ENCODE measurements around the gene SLC44A3. TPM values are rescaled to one million over a fixed set of nuclear protein-coding genes. Genes with fewer than 3 reads are reported as not detected.
"Not testable (repeated sequence)": the region's sequence is repeated elsewhere in the genome, so short reads cannot be mapped to it uniquely, and the experiment has no call there.

The SLC44A3 gene
- total RNA-seq, 1 donor from 2014 or later: not detected

DNA sequence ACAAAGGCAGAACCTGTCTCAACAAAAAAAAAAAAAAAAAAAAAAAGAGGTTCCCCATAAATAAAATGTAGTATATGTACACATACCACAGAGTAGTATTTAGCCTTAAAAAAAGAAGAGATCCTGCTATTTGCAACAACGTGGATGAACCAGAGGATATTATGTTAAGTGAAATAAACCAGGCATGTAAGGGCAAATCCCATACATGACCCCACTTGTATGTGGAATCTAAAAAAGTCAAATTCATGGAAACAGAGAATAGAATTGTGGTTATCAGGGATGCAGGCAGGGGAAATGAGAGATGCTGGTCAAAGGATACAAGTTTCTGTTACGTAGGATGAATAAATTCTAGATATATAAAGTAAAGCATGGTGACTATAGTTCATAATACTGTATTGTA, 16.7 kb downstream of the SLC44A3 start:
- intact Hi-C loops (cut with micrococcal nuclease): no loop called here
- peaks cover 11% of the 10 kb centered on the region for H3K27me3 Mint-ChIP-seq
- TF ChIP-seq, protein P1, sequence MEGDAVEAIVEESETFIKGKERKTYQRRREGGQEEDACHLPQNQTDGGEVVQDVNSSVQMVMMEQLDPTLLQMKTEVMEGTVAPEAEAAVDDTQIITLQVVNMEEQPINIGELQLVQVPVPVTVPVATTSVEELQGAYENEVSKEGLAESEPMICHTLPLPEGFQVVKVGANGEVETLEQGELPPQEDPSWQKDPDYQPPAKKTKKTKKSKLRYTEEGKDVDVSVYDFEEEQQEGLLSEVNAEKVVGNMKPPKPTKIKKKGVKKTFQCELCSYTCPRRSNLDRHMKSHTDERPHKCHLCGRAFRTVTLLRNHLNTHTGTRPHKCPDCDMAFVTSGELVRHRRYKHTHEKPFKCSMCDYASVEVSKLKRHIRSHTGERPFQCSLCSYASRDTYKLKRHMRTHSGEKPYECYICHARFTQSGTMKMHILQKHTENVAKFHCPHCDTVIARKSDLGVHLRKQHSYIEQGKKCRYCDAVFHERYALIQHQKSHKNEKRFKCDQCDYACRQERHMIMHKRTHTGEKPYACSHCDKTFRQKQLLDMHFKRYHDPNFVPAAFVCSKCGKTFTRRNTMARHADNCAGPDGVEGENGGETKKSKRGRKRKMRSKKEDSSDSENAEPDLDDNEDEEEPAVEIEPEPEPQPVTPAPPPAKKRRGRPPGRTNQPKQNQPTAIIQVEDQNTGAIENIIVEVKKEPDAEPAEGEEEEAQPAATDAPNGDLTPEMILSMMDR (IDR thresholded peaks at IDR 0.05): no peak
- H3K27ac Mint-ChIP-seq: no peak overlapping the region
- no peak for ATAC-seq (ENCODE audit: low read depth)
- POLR2A ChIA-PET: no interaction called here
- H3K4me1 Mint-ChIP-seq: no peaks in the 10 kb centered on the region
- H3K9me3 Mint-ChIP-seq: no peaks in the 10 kb centered on the region
- H3K36me3 Mint-ChIP-seq (ENCODE audit: low read depth): no peaks in the 10 kb centered on the region
- CTCF ChIA-PET: no interaction called here
- no peak for DNase-seq
- no peak overlapping the region for H3K4me3 Mint-ChIP-seq

DNA sequence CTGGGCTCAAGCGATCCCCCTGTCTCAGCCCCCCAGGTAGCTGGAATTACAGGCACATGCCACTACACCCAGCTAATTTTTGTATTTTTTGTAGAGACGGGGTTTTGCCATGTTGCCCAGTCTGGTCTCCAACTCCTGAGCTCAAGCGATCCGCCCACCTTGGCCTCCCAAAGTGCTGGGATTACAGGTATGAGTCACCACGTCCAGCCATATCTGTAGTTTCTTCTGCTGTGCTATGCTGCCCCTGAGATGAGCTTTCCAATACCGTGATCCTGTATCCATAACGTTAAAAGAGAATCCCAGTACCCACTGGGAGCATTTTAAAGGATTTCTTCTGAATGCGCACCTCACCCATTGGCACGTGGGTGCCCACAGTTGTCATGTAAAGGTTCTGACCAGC, 20.2 kb downstream of the SLC44A3 start:
- H3K36me3 Mint-ChIP-seq (ENCODE audit: low read depth); H3K4me3 Mint-ChIP-seq; POLR2A ChIA-PET; DNase-seq; H3K27ac Mint-ChIP-seq; H3K4me1 Mint-ChIP-seq; ATAC-seq (ENCODE audit: low read depth); CTCF ChIA-PET; intact Hi-C loops (cut with micrococcal nuclease); H3K9me3 Mint-ChIP-seq: not testable (repeated sequence)
- H3K27me3 Mint-ChIP-seq: peaks cover 22% of the 10 kb centered on the region

DNA sequence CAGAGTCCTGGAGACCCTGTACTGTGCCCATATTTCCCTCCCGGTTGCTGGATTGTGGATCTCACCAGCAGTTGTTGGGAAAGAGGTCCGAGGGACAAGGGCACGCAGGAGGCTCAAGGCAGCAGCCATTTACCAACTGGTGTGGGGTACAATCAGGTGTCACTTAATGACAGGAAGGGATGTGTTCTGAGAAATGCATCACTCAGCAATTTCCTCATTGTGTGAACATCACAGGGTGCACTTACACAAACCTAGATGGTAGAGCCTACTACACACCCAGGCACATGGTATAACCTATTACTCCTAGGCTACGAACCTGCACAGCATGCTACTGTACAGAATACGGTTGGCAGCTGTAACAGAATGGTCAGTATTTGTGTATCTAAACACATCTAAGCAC, 20.7 kb downstream of the SLC44A3 start:
- no peaks in the 10 kb centered on the region for H3K36me3 Mint-ChIP-seq (ENCODE audit: low read depth)
- peaks cover 18% of the 10 kb centered on the region for H3K27me3 Mint-ChIP-seq
- ATAC-seq (ENCODE audit: low read depth): no peak
- intact Hi-C loops (cut with micrococcal nuclease): no loop called here
- H3K9me3 Mint-ChIP-seq: no peaks in the 10 kb centered on the region
- no peak for DNase-seq
- no peak overlapping the region for H3K4me3 Mint-ChIP-seq
- H3K4me1 Mint-ChIP-seq: no peaks in the 10 kb centered on the region
- ChIA-PET POLR2A (no interaction called here), CTCF (no interaction called here)
- no peak overlapping the region for H3K27ac Mint-ChIP-seq
- TF ChIP-seq, protein P1 (IDR thresholded peaks at IDR 0.05): no peak

DNA sequence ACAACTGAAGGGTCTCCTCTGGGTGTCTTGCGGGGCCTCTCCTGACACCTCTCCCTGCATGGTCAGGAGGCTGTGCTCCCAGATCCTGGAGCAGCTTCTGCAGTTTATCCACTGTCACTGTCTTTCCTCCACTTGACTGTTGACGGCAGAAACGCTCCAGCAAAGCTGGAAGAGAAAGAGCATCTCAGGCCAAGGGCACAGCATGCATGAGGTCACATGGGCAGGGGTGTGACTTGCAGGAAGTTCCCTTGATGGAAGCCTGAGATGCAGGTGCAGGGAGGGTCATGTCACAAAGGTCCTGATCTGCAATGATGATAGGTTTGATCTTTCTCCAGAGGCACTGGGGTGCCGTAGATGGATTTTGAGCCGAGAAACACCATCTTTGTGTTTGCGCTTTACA, 23.3 kb downstream of the SLC44A3 start:
- intact Hi-C loops (cut with micrococcal nuclease): no loop called here
- POLR2A ChIA-PET: no interaction called here
- DNase-seq (no peak), ATAC-seq (ENCODE audit: low read depth) (no peak)
- Mint-ChIP-seq H3K4me3 (no peak overlapping the region), H3K27ac (no peak overlapping the region), H3K9me3 (no peaks in the 10 kb centered on the region), H3K36me3 (ENCODE audit: low read depth) (no peaks in the 10 kb centered on the region), H3K27me3 (peaks cover 17% of the 10 kb centered on the region), H3K4me1 (no peaks in the 10 kb centered on the region)
- CTCF ChIA-PET: no interaction called here
- TF ChIP-seq, protein P1 (IDR thresholded peaks at IDR 0.05): no peak

DNA sequence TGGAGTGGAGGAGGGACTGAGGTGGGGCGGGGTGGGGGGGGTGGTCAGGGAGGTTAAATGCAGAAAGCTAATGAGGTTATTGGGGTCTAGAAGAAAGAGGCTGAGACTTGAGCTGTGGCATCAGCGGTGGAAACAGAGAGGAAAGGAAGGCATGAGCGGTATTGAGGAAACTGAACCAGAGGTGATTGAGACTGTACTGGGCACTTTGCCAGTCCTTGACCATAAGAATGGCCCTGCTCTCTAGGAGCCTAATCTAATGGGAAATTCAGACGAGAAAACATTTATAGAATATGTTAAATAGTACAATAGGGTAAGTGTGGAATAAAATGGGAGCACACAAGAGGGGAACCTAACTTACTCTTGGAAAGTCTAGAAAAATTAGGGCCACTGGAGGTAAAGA, 23.7 kb downstream of the SLC44A3 start:
- H3K27ac Mint-ChIP-seq: no peak overlapping the region

DNA sequence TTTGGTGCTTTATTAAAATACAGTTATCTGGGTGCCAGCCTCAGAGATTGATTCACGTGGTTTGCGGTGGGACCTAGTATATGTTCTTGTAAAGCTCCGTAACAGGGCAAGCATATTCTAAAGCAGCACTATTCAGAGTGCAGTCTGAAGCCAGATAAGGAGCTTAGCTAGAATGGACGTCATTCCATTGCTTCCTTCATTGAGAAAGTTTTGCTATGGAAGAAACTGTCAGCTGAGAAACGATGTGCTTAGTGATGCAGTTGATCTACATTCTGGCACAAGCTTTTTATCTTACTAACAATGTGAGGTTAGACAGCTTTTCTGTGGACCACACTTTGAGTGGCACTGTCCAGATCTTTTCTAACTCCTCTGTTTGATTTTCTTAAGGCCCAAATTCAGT, 26.2 kb downstream of the SLC44A3 start:
- Mint-ChIP-seq H3K27ac (no peak overlapping the region), H3K4me1 (no peaks in the 10 kb centered on the region), H3K36me3 (ENCODE audit: low read depth) (no peaks in the 10 kb centered on the region), H3K9me3 (no peaks in the 10 kb centered on the region), H3K4me3 (no peak overlapping the region), H3K27me3 (peaks cover 15% of the 10 kb centered on the region)
- DNase-seq: no peak
- intact Hi-C loops (cut with micrococcal nuclease): no loop called here
- ATAC-seq (ENCODE audit: low read depth): no peak
- ChIA-PET CTCF (interaction anchor here (2.2 to 3.0 kb wide), 2 partner anchors 8 to 197 kb away, joined by 8 to 12 read pairs; no protein-coding TSS in a partner anchor), POLR2A (no interaction called here)
- TF ChIP-seq, protein P1 (IDR thresholded peaks at IDR 0.05): no peak

More for the DNA sequence above, 23.7 kb downstream of the SLC44A3 start:
- Mint-ChIP-seq H3K4me1 (no peaks in the 10 kb centered on the region), H3K27me3 (peaks cover 17% of the 10 kb centered on the region), H3K9me3 (no peaks in the 10 kb centered on the region), H3K4me3 (no peak overlapping the region), H3K36me3 (ENCODE audit: low read depth) (no peaks in the 10 kb centered on the region)
- ATAC-seq (ENCODE audit: low read depth) (no peak), DNase-seq (no peak)
- ChIA-PET POLR2A (no interaction called here), CTCF (no interaction called here)
- intact Hi-C loops (cut with micrococcal nuclease): no loop called here
- TF ChIP-seq, protein P1 (IDR thresholded peaks at IDR 0.05): no peak
